Breast epithelium (tissue), 4 donors: Measurements from ENCODE around the gene FUT4. TPM values are rescaled to one million over a fixed set of nuclear protein-coding genes. Genes with fewer than 3 reads are reported as not detected.
"Not testable (repeated sequence)": the region's sequence is repeated elsewhere in the genome, so short reads cannot be mapped to it uniquely, and the experiment has no call there.

Experiments used
- DNase-seq, 2 donors: peaks; one replicate each; pipeline ENCODE4 v3.0.0-alpha.2; 2019; ENCODE audit warnings: low spot score in 2 of 2
- H3K27ac ChIP-seq, 2 donors: fragments of 200-600 bp; sonication (generic) in 1 of 2; one replicate each; pipeline ENCODE4 v1.5.1; 2016 to 2019; ENCODE audit warnings: mild to moderate bottlenecking in 1 of 2
- H3K27me3 ChIP-seq, 2 donors: fragments of 200-600 bp; sonication (generic) in 1 of 2; one replicate each; pipeline versions ENCODE4 v1.5.1 to v1.6.0; 2017 to 2019; ENCODE audit warnings: control low read depth in 1 of 2, mild to moderate bottlenecking in 1 of 2
- H3K36me3 ChIP-seq: fragments of 200-600 bp; one replicate; pipeline ENCODE4 v1.5.1; 2019
- H3K4me1 ChIP-seq, 2 donors: fragments of 200-600 bp; sonication (generic); one replicate each; pipeline ENCODE4 v1.5.1; 2016 to 2019; ENCODE audit warnings: control low read depth in 1 of 2
- H3K4me3 ChIP-seq, 3 donors: fragments of 200-600 bp; sonication (generic); 1 replicate in 2 of 3; 2 replicates in 1 of 3; pipeline ENCODE4 v1.5.1; 2016 to 2019; ENCODE audit warnings: mild to moderate bottlenecking in 3 of 3, moderate library complexity in 2 of 3
- H3K9me3 ChIP-seq, 2 donors: fragments of 200-600 bp; sonication (generic) in 1 of 2; one replicate each; pipeline ENCODE4 v1.5.1; 2016 to 2019; ENCODE audit warnings: control low read depth in 1 of 2
- POLR2A ChIP-seq: fragments of 450-650 bp; IDR thresholded peaks from one replicate; pipeline ENCODE4 v1.6.1; 2016; ENCODE audit warnings: antibody characterized with exemption, mild to moderate bottlenecking, moderate library complexity
- POLR2AphosphoS5 ChIP-seq, 3 donors: sonication (generic); formaldehyde crosslinking; IDR thresholded peaks; one replicate each; pipeline ENCODE4 v1.6.1; 2017; ENCODE audit warnings: antibody characterized with exemption in 3 of 3
- intact Hi-C: fragments of 100-400 bp; cut with DNase I; formaldehyde crosslinking; loops from one replicate; pipeline ENCODE4 v1.15.1; 2023; ENCODE audit warnings: low total_unique reads
- total RNA-seq, 3 donors: library from RNA; depleted of rRNA; stranded (reverse); fragments of >200 nt; gene quantifications; one replicate each; pipeline ENCODE4 v1.1.0, GENCODE V29; 2016
- TF ChIP-seq, protein P1 (sequence below), 3 donors: fragments of 450-650 bp; IDR thresholded peaks; one replicate each; pipeline ENCODE4 v1.5.1; 2016 to 2017; ENCODE audit warnings: antibody characterized with exemption in 3 of 3, mild to moderate bottlenecking in 3 of 3, moderate library complexity in 3 of 3

The FUT4 gene
- total RNA-seq, 3 donors from 2014 or later, result 3.9 to 9.4 (median 5.3) TPM

DNA sequence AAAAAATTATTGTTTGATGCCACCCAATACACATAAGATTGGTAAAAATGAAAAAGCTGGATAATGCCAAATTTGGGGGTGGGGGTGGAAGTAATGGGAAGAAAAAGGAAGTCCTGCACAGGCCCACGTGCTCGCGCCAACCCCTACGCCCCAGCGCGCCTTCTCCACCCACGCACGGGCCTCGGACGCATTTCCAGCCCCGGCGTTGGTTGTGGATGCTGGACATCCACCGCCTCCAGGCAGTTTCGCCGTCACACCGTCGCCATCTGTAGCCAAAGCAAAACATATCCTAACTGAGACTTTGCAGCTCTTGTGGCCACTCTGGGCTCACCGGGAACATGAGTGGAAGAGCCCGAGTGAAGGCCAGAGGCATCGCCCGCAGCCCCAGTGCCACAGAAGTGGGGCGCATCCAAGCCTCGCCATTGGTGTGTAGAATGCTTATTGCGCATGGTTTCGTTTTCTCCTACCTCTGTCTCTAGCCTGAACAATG lies 23.5 kb downstream of the FUT4 start, which contains the start of gene PIWIL4:
TSS of gene PIWIL4 (plus strand) at position 188 of the 490 bp plus-strand sequence. CDS start at position 339, 151 bp downstream.
- H3K4me3 ChIP-seq, result no peak within 1 kb of the TSS
- H3K9me3 ChIP-seq, result no peaks in the 10 kb centered on the region
- H3K27me3 ChIP-seq, result no peaks in the 10 kb centered on the region

DNA sequence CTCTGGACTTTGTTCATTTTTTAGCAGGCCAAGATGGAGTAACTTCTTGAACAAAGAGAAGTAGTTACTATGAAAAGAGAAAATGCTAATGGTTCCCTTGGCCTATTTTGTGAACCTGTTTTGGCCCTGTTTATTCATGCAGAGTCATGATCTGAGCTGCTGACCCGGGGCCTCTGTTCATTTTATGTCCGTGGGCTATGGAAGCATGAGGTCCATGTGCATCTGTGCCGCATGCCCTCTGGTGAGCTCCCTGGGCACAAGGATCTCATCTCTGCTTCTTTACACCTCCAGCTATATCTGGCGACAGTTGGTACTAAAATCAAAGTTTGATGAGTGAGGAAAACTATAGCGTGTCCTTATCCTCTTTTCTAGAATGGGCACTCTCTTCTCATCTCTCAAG lies 24.5 kb downstream of the FUT4 start:
- Histone ChIP-seq H3K4me1 (no peaks in the 10 kb centered on the region), H3K27ac (no peak overlapping the region), H3K36me3 (no peaks in the 10 kb centered on the region), H3K4me3 (no peak overlapping the region), H3K27me3 (no peaks in the 10 kb centered on the region), H3K9me3 (no peaks in the 10 kb centered on the region)
- TF ChIP-seq POLR2AphosphoS5 (IDR thresholded peaks at IDR 0.05) (no peak), POLR2A (no peak)
- TF ChIP-seq, protein P1, sequence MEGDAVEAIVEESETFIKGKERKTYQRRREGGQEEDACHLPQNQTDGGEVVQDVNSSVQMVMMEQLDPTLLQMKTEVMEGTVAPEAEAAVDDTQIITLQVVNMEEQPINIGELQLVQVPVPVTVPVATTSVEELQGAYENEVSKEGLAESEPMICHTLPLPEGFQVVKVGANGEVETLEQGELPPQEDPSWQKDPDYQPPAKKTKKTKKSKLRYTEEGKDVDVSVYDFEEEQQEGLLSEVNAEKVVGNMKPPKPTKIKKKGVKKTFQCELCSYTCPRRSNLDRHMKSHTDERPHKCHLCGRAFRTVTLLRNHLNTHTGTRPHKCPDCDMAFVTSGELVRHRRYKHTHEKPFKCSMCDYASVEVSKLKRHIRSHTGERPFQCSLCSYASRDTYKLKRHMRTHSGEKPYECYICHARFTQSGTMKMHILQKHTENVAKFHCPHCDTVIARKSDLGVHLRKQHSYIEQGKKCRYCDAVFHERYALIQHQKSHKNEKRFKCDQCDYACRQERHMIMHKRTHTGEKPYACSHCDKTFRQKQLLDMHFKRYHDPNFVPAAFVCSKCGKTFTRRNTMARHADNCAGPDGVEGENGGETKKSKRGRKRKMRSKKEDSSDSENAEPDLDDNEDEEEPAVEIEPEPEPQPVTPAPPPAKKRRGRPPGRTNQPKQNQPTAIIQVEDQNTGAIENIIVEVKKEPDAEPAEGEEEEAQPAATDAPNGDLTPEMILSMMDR (IDR thresholded peaks at IDR 0.05), result no peak
- DNase-seq, result no peak
- intact Hi-C loops, result no loop called here

More for the DNA sequence above, 23.5 kb downstream of the FUT4 start, which contains the start of gene PIWIL4:
- DNase-seq, result no peak
- no peaks in the 10 kb centered on the region for H3K4me1 ChIP-seq
- H3K36me3 ChIP-seq, result no peaks in the 10 kb centered on the region
- intact Hi-C loops, result no loop called here
- TF ChIP-seq, protein P1 (IDR thresholded peaks at IDR 0.05), result no peak
- TF ChIP-seq POLR2A (no peak), POLR2AphosphoS5 (IDR thresholded peaks at IDR 0.05) (no peak)
- H3K27ac ChIP-seq, result no peak within 1 kb of the TSS

DNA sequence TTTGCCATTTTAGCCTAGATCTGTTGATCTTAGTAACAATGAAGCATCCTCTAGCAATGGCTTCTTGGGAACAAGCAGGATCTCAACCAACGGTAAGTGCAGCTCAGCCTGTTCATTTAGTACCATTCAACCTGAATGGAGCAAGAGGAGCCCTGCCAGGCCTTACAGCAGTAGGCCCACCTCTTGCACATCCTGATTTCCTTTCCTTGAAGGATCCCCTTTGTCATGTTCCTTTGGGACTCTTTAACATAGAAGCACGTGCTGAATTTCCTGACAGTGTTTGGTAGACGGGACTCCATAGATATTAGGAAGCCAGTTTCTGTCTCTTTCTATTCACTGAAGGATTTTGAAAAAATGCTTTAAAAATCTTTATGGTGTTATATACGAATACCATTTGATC lies 25.0 kb downstream of the FUT4 start:
- Histone ChIP-seq H3K36me3 (no peaks in the 10 kb centered on the region), H3K27ac (no peak overlapping the region), H3K27me3 (no peaks in the 10 kb centered on the region), H3K4me3 (no peak overlapping the region), H3K4me1 (no peaks in the 10 kb centered on the region), H3K9me3 (no peaks in the 10 kb centered on the region)
- no peak for DNase-seq
- intact Hi-C loops, result no loop called here
- no peak for TF ChIP-seq POLR2A
- TF ChIP-seq, protein P1 (IDR thresholded peaks at IDR 0.05), result no peak
- no peak for TF ChIP-seq POLR2AphosphoS5 (IDR thresholded peaks at IDR 0.05)

DNA sequence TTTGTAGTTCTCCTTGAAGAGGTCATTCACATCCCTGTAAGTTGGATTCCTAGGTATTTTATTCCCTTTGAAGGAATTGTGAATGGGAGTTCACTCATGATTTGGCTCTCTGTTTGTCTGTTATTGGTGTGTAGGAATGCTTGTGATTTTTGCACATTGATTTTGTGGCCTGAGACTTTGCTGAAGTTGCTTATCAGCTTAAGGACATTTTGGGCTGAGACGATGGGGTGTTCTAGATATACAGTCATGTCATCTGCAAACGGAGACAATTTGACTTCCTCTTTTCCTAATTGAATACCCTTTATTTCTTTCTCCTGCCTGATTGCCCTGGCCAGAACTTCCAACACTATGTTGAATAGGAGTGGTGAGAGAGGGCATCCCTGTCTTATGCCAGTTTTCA lies 29.3 kb downstream of the FUT4 start:
- H3K4me3 ChIP-seq, DNase-seq, intact Hi-C loops, H3K27ac ChIP-seq, H3K9me3 ChIP-seq, H3K4me1 ChIP-seq, H3K36me3 ChIP-seq, H3K27me3 ChIP-seq: not testable (repeated sequence)

DNA sequence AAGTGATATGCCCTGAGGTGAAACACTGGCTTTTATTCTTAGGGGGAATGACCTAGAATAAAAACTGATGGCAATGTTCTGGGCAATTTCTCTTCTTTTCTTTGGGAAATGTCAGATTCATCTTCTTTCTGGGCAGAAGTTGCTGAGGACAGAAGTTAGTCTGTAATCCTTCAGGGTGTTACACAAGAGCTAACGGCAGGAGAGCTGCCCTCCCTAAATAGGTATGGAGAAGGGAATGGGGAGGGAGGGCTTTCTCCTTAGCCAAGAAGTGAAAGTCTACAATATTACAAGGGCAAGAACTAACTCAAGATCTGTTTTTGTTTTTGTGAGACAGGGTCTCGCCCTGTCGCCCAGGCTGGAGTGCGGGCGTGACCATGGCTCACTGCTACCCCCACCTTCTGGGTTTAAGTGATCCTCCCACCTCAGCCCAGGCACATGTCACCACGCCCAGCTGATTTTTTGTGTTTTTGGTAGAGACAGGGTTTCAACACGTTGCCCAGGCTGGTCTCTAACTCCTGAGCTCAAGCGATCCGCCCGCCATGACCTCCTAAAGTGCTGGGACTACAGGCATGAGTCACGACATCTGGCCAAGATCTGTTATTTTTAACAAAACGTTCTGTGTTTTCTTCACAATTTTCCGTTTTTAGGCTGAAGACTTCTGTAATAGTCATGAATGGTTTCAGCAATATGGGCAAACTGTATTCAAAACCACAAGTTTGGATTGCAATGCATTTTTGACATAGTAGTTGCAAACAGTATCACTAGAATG lies 30.7 kb downstream of the FUT4 start:
- H3K4me3 ChIP-seq, result no peak overlapping the region
- no peak for DNase-seq
- no peaks in the 10 kb centered on the region for H3K36me3 ChIP-seq
- TF ChIP-seq, protein P1 (IDR thresholded peaks at IDR 0.05), result no peak
- no peak for TF ChIP-seq POLR2A
- no peak for TF ChIP-seq POLR2AphosphoS5 (IDR thresholded peaks at IDR 0.05)
- no peaks in the 10 kb centered on the region for H3K27me3 ChIP-seq
- intact Hi-C loops, result no loop called here
- no peak overlapping the region for H3K27ac ChIP-seq
- no peaks in the 10 kb centered on the region for H3K4me1 ChIP-seq
- H3K9me3 ChIP-seq, result no peaks in the 10 kb centered on the region
